CMK (cell line): ENCODE results near the gene TNP2.

Experiments used
- DNase-seq: peaks from one replicate; pipeline ENCODE4 v3.0.0-alpha.2; 2010; ENCODE audit warnings: low read depth

The TNP2 gene

DNA sequence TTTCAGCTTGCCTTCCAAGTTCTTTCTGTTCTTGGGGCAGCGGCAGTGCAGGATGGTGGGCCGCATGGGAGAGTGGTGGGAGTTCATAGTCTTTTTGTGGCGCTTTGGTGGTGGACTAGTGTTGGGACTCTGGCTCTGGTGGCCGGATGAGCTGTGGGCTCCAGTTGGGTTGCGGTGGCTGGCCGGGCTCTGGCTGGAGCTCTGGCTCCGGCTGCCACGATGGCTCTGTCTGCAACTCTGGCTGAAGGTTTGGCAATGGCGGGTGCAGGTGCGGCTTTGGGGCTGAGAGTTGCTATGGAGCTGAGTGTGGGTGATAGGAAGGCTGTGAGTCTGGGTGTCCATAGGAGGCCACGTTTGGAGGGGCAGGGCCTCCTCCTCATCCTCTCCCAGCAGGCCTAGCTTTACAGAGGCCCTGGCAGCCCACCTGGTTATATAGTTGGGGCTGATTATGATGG, at the start of gene TNP2:
TNP2 (minus strand) TSS at position 405 of the 455 bp plus-strand sequence; CDS start at position 342, 63 bp downstream.
- no peak for DNase-seq

DNA sequence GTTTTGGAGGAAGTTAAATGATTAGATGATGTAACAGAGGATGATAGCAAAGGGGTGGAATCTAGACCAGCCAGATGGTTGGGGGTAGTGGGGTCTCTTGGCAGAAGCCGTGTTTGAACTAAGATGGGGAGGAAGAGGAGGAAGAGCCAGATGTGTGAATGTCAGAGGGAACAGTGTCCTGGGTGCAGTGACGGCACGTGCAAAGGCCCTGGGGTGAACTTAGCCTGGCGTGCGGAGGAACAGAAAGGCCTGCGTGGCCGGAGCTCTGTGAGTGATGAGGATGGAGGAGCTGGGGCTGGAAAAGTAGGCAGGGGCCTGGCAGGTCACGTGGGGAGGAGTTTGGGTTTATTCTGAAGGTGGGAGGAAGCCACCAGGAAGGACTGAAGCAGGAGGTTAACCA, 49.7 kb upstream of the TNP2 start:
- no peak for DNase-seq

DNA sequence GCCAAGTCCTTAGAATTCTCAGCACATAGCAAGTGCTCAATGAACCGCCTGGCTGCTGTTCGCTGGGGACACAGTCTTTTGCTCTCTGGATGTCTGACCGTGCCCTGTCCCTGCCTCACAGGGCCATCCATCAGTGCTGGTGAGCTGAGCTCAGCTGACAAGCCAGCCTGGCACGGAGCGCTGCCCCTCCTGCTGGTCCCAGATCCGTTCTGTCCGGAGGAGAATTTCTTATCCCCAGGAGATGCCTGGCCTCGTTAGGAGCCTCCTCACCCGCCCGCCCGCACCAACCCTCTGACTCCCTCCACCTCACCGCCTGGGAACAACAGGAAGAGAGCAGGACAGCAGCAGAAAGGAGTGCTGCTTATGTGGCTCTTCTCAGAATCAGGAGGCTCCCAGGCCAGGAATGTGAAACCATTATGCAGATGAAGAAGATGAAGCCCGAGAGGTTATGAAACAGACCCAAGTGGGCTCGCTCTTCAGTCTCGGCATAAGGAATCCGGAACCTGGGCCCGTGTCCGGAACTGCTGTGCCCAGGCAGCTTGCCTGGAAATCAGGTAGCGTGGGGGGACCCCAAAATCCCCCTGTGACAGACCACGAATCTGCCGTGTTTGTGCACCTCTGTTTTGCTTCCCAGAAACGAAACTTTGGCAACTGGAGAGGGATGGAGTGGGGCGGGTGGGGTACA, 47.3 kb upstream of the TNP2 start:
- no peak for DNase-seq

DNA sequence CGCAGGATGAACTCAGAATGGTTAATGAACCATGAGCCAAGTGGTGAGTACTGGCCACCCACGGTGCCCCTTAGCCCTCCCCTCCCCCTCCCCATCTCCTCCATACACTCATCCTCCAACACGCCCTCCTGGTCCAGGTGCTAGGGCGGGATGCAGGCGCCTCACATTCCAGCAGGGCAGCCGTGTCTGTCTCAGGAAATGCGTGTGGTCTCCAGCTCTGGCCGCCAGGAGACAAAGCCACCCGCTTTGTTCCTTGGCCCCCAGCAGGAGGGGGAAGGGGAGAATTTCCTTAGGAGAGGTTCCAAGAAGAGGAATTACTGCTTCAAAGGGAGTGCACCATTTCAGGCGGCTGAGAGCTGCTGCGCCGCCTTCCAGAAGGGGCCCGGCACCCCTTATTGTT, 46.4 kb upstream of the TNP2 start:
- no peak for DNase-seq

DNA sequence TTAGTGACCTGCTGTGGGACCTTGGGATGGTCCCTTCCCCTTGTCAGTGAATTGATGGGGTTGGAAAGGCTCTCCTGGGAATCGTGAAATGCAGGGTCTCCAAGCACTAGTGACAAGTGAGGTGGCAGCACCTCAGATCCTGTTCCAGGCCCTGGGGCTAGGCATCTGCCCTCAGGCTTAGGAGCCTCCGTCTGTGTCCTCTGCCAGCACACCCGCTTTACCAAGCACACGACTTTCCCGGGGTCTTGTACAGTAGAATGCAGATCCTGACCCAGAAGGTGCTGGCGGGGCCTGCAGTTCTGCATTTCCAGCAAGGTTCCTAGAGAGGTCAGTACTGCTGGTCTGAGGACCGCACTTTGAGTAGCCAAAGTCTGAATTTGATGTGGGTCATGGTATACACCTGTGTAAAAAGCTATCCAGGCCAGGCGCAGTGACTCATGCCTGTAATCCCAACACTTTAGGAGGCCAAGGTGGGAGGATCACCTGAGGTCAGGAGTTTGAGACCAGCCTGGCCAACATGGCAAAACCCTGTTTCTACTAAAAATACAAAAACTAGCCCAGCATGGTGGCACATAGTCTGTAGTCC, 45.3 kb upstream of the TNP2 start:
- DNase-seq, result no peak

DNA sequence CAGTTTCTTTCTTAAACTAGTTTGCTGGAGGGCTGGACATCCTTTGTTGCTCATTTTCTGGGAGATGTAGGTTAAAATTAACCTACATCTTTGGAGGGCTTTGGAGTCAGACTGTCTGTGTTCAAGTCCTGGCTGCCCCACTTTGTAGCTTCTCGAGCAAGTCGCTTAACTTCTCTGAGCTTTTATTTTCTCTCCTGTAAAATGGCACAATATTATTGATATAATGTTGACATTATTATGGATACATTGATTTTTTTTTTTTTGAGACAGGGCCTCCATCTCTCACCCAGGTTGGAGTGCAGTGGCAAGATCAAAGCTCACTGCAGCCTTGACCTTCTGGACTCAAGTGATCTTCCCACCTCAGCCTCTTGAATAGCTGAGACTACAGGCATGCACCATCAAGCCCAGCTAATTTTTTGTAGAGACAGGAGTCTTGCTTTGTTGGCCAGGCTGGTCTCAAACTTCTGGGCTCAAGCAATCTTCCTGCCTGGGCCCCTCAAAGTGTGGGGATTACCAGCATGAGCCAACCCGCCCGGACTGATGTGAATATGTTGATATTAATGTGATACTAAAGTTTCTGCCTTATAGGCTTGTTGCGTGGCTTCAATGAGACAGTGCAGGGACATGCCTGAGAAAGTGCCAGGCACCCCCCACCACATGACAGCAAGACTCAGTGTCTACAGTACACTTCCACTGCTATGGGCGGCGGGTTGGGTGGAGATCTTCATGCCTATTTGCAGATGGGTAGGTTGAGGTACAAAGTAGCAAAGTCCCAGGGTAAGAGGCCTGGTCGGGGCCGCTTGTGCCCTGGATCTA, 44.6 kb upstream of the TNP2 start:
- DNase-seq, result no peak

DNA sequence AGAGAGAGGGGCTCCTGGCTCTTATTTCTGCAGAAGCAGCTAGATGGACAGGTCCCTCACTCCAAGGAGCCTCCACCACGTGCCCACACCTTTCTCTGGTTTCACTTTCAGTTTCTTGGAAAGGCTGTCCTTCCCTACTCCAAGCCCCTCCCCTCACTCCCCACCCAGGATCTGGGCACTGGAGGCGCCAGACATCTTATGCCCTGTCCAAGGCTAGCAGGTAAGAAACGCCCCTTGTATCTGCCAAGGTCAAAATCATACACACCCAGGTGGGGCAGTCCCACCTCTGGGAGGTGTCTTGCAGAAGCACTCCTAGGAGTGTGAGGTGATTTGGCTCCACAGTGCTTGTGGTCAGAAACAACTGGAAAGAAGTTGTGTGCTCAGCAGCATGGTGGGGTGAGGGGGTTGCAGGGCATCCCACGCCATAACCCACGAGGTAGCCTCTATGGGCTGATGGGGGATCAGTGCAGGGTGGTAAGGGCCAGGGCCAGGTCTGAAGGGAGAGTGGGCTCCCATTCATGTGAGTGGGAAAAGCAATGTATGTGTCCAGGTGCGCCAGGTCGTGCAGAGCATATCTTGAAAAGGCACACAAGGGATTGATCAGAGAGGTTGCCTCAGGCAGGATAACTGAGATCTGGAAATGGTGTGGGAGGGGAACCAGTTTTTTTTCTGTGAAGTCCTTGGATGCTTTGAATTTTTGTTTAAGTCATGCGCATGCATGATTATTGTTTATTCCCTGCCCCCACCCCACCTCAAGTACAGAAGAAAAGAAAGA, 43.8 kb upstream of the TNP2 start:
- no peak for DNase-seq

DNA sequence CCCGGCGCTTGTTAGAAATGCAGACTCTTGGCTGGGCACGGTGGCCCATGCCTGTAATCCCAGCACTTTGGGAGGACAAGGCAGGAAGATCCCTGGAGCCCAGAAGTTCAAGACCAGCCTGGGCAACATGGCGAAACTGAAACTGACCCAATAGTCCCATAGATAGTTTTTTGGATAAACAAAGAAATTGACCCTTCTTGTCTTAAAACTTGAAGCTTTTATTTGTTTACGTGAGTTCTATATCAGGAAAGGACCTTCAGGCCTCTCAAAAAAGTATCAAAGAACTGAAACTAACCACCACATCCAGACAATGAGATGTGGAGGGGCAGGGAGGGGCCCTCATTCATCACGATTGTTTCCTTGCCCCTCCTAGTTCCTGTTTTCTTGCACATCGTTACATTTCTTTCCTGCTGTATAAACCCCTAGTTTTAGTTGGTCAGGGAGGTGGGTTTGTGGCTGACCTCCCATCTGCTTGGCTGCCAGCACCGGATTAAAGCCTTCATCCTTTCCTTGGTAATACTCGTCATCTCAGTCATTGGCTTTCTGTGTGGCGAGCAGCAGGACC, 42.0 kb upstream of the TNP2 start:
- no peak for DNase-seq

DNA sequence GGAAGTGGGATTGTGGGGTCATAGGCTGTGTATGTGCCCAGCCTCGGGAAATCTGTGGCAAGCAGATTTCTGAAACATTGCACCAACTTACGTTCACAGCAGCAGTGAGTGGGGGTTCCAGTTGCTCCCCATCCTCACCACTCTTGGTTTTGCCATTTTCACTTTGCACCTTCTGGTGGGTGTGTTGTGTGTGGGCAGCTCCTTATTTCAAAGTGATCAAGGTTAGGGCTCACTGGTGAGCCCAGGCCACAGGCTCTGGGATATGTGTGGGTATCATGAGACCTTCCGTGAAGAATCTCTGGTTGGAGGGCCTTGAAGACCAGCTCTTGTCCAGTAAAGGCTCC, 41.5 kb upstream of the TNP2 start:
- DNase-seq, result no peak

DNA sequence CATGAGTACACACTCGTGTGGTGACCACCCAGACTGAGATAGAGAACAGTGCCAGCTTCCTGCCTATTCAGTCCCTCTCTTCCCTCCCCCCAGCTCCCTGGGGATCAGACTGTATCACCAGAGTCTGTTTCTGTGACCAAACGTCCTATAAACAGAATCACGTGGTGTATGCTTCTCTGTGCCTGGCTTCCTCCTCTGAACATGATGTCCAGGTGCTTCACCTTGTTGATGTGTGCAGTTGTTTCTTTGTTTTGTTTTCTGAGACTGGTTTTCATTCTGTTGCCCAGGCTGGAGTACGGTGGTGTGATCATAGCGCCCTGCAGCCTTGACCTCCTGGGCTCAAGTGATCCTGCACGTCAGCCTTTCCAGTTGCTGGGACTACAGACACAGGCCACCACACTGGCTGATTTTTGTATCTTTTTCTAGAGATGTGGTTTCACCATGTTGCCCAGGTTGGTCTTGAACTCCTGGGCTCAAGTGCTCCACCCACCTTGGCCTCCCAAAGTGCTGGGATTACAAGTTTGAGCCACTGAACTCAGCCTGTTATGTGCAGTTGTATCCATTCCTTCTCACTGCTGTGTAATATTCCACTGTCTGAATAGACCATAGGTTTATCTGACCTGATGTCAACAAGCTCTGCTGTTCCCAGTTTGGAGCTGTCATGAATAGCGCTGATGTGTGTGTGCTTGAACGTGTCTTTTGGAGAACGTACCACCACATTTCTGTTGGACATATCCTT, 40.9 kb upstream of the TNP2 start:
- no peak for DNase-seq

DNA sequence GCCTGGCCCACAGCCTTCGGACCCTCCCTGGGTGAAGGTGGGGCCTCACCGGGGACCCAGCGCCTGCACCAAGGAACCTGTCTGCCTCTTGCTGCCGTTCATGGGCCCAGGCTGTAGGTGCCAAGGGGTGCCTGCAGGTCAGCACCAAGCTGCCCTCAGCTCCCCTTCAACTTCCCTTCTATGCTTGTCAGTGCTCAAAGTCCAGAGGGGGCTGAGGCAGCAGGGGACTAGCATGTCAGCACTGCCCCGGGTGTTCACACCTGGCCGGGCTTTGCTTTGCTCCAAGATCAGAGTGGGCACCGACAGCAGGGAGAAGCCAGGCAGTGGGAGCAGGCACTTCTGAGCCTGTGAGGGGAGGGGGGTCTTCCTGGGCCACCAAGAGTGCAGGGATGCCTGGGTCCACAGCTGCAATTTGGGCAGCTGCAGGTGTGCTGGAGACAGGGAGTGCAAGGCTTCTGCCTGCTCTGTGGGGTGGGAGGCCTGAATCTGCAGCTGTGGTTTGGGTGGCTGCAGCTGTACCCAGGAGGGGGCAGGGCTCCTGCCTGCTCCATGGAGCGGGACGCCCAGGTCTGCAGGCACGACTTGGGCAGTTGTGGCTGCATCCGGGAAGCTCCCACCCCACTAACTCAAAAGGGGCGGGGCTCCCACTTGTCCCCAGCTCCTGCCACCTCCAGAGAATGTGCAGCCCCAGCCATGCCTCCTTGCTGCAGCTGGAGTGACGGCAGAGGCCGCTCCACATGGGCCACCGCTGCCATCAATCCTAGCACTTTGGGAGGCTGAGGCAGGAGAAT, 39.6 kb upstream of the TNP2 start:
- DNase-seq, result no peak

DNA sequence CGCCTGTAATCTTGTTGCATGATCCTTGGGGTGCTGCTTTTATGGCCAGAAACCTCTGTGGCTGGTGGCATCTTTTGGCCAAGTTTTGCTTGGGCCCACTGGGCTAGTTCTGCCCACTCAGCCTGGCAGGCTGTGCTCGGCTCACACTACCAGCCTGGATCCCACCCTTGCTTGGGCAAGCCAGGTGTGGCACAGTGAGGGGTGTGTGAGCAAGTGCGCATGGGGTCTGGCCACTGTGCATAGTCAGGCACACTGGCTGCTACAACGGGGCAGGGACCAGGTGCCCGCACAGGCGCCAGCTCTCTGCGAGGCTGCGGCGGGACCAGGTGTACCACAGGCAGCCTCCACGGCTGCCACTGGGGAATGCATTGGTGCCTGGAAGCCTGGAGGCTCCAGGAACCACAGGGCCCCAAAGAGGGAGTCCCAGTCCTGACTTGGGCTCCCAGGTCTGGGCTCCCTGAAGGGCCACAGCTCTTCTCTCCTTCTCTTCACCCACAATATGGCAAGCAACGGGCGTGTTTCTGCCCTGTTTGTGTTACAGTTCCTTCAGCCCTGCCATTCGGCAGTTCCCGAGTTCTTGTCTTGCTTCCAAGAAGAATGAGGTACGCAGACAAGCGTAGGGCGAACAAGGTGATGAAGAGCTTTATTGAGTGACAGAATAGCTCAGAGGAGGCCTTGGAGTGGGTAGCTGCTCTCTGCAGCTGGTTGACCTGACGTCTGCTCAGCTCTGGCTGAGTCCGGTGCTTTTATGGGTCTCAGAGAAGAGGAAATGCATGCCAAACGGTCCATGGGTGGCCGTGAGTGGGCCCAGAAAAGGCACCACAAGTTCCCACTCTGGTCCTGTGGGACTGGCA, 38.7 kb upstream of the TNP2 start:
- no peak for DNase-seq

DNA sequence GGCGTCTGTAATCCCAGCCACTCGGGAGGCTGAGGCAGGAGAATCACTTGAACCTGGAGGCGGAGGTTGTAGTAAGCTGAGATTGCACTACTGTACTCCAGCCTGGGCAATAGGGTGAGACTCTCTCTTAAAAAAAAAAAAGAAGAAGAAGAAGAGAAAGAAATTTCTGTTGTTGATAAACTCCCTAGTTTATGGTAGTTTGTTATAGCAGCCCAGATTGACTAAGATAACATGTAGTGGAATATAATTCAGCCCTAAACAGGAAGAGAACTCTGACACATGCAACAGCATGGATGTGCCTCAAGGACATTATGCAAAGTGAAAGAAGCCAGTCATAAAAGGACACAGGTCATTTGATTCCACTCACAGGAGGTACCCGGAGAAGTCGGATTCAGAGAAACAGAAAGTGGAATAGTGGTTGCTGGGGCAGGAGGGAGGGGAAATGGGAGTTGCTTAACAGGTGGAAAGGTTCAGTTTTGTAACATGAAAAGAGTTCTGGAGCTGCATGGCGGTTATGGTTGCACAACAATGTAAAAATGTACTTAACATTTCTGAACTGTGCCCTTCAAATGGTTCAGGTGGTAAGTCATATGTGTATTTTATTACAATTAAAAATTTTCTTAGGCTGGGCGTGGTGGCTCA, 38.0 kb upstream of the TNP2 start:
- no peak for DNase-seq

DNA sequence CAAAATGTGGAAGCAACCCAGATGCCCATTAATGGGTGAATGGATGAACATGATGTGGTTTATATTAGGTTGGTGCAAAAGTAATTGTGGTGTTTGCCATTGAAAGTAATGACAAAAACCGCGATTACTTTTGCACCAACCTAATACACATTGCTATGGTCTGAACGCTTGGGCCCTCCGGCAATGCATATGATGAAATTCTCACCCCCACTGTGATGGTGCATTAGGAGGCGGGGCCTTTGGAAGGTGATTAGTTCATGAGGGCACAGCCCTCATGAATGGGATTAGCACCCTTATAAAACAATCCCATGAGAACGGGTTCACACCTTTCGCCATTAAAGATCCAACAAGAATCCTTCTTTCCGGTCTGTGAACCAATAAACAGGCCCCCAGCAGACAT, 37.3 kb upstream of the TNP2 start:
- DNase-seq, result no peak

DNA sequence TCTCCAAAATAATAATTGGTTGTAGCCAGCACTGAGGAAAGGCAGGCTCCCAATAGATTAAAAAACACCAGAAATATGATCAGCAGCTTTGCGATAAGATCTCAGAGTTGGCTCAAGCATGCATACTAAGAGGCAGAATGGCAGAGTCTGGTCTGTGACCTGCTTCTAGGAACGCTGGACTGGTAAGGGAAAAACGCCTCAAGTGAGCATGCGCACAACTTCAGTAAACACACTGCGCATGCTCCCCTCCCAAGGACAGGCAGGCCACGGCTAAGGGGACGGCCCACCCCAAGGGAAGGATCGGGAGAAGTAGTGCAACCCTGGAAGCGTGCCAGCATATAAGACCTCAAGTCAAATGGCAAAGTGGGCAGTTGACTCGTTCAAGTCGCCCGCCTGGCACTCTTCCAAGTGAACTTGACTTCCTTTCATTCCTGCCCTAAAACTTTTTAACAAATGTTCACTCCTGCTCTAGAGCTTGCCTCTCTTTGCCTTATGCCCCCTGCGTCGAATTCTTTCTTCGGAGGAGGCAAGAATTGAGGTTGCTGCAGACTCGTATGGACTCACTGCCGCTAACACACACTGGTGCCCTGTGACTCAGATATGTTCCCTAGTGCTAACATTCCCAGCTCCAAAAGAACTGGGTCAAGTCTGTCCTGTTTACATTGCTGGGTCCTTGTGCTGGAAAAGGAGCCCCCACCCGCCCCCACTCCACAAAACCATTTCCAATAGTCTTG, 34.4 kb upstream of the TNP2 start:
- DNase-seq, result no peak

DNA sequence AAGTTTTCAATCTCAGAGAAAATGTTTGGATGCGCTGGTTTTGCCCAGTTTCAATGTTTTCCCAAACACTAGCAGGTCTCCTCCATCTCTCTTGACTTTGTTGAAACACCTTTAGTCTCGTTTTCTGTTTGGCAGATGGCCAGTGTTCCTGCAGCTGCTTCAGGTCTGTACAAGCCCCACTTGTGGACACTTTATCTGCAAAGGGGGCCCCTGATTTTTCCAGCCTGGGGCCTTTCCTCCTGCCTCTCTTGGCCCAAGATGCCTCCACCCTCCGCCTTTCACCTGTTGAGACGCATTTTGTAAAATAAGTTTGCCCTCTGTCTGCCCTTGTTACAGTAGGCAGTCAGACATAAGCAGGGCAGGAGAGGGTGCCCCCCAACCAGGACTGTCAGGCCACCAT, 33.9 kb upstream of the TNP2 start:
- no peak for DNase-seq

DNA sequence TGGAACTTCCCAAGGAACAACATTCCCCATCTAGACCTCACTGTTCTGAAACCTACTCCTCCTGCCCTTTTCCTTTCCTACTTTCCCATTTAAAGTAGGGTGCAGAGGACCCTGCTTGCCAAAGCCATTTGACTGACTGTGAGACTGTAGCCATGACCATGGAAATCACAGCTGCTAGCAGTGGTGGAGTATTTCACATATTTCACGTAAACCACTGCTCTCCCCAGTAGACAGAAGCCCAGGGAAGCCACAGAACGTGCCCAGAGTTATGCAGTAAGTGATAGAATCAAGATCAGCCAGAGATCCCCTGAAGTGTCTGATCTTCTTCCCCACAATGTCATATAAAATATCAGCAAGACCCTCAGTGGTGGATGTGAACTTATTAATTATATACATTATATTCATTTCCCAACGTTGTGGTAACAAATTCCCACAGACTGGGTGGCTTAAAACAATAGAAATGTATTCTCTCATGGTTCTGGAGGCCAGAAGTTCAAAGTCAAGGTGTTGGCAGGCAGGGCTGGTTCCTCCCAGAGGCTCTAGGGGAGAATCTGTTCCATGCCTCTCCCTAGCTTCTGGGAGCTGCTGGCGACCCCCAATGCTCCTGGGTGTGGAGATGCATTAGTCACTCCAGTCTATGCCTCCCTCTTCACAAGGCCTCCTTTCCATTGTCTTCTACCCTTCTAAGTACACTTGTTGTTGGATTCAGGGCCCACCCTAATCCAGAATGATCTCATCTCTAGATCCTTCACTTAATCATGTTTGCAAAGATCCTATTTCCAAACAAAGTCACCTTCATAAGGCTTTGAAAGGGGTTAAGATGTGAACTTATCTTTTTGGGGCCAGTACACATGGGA, 32.7 kb upstream of the TNP2 start:
- no peak for DNase-seq

DNA sequence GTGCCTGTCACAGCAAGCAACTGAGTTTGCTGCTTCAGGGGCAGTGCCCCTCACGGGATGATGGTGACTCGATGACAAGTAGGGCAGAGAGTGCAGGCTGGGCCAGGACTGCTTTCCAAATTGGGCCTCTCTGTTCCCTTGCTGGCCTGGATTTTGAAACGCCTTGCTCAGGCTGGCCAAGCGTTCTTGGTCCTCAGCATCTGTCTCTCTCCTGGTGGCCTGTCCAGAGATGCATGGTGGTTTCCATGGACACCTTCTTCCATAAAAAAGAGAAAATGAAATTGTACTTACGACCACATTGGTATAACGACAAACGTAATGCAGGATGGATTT, 31.4 kb upstream of the TNP2 start:
- DNase-seq, result no peak
